HG02623 (cell line): ENCODE results near the gene FAM219B.

Source experiments
- ATAC-seq: cut with Tn5 transposase; IDR thresholded peaks from one replicate; pipeline ENCODE4 v1.9.1; 2021; ENCODE audit warnings: moderate library complexity; ENCODE audit not compliant: unreplicated experiment

The FAM219B gene

DNA sequence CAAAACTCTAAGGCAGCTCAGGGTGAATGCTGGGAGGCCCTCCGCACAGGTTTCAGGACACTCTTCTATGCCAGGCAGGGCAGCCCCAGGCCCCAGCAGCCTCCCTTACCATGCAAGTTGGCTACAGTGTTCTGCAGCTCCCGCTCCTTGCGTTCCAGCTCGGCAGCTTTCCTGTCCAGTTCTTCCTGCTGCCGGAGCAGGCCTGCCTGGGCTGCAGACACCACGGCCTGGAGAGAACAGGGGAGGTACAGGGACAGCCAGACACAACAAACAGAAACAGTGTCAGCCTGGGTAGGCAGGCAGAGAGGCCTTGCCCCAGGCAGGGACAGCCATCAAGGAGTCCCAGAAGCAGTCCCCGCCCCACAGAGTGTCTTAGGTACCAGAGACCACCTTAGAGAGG lies 54.7 kb downstream of the FAM219B start:
- ATAC-seq: no peak

DNA sequence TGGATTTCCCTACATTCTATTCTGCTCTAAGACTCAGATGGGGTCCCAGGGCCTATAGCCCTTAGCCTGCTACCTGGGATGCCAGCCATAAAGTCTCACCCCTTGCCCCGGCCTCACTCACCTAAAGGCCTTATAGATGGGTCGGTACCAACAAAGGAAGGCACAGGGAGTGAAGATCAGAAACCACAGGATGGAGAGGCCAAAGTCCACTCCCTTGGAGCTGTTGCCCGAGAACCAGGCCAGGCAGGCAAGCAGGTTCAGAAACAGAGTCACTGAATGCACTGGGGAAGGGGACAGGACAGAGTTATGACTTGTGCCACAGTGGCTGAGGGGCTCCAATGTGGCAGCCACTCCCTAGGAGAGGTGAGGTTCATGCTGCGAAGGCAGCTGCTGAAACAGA lies 56.3 kb downstream of the FAM219B start:
- ATAC-seq: no peak
